CD4-positive, alpha-beta T cell (primary cell): ENCODE data around the gene VWA8. TPM values are rescaled to one million over a fixed set of nuclear protein-coding genes. Genes with fewer than 3 reads are reported as not detected.

Experiments used
- ATAC-seq: fragments of 200-7000 bp; cut with Tn5 transposase; one replicate; pipeline ENCODE4 v1.10.0; 2022; ENCODE audit warnings: mild to moderate bottlenecking; ENCODE audit not compliant: poor library complexity
- CTCF ChIA-PET: fragments of 350-600 bp; sonication (Branson Sonifier 250); formaldehyde crosslinking; loops from one replicate; lab custom pipeline; 2021; ENCODE audit warnings: antibody characterized with exemption, inconsistent platforms; lab: Charles Lee
- POLR2A ChIA-PET: fragments of 350-600 bp; sonication (Branson Sonifier 250); formaldehyde crosslinking; loops from one replicate; lab custom pipeline; 2021; ENCODE audit warnings: antibody characterized with exemption, inconsistent platforms; lab: Charles Lee
- DNase-seq, 14 experiments: peaks; one replicate each; pipeline ENCODE4 v3.0.0-alpha.2; 2013 to 2020; ENCODE audit warnings: mixed read lengths in 2 of 14
- H3K27ac ChIP-seq, 2 donors: one replicate each; pipeline versions ENCODE4 v1.5.1 to v1.7.0; 2013; ENCODE audit warnings: low read length in 2 of 2, low read depth in 1 of 2, mild to moderate bottlenecking in 1 of 2
- H3K27me3 ChIP-seq, 2 experiments: 1 replicate in 1 of 2; 2 replicates in 1 of 2; pipeline versions ENCODE4 v1.6.1 to v1.7.0; 2013; ENCODE audit warnings: low read length in 2 of 2, control low read depth in 1 of 2, mild to moderate bottlenecking in 1 of 2, moderate library complexity in 1 of 2; ENCODE audit not compliant: insufficient read depth in 2 of 2, control insufficient read depth in 1 of 2
- H3K36me3 ChIP-seq: one replicate; pipeline ENCODE4 v1.6.1; 2013; ENCODE audit warnings: low read length, control low read depth; ENCODE audit not compliant: insufficient read depth
- H3K4me1 ChIP-seq: one replicate; pipeline ENCODE4 v1.6.1; 2013; ENCODE audit warnings: low read length, control low read depth; ENCODE audit not compliant: insufficient read depth
- H3K4me3 ChIP-seq: one replicate; pipeline ENCODE4 v1.5.1; 2013; ENCODE audit warnings: mild to moderate bottlenecking, low read length, moderate library complexity
- H3K9me3 ChIP-seq, 2 experiments: 1 replicate in 1 of 2; 2 replicates in 1 of 2; pipeline versions ENCODE4 v1.6.1 to v1.7.0; 2013; ENCODE audit warnings: low read length in 2 of 2, mild to moderate bottlenecking in 2 of 2, control low read depth in 1 of 2, moderate library complexity in 1 of 2; ENCODE audit not compliant: control insufficient read depth in 1 of 2, insufficient read depth in 1 of 2
- H3K27ac Mint-ChIP-seq: one replicate; pipeline ENCODE4 v1.8.0; 2020; ENCODE audit warnings: mixed read lengths
- H3K27me3 Mint-ChIP-seq: one replicate; pipeline ENCODE4 v1.8.0; 2021; ENCODE audit warnings: mixed read lengths
- H3K36me3 Mint-ChIP-seq: one replicate; pipeline ENCODE4 v1.8.0; 2021; ENCODE audit warnings: low read depth, mixed read lengths
- H3K4me1 Mint-ChIP-seq: one replicate; pipeline ENCODE4 v1.8.0; 2021; ENCODE audit warnings: low read depth, mixed read lengths
- H3K4me3 Mint-ChIP-seq: one replicate; pipeline ENCODE4 v1.8.0; 2020; ENCODE audit warnings: mild to moderate bottlenecking, mixed read lengths
- H3K9me3 Mint-ChIP-seq: one replicate; pipeline ENCODE4 v1.8.0; 2020; ENCODE audit warnings: mixed read lengths
- CTCF ChIP-seq: fragments of 200-600 bp; IDR thresholded peaks from one replicate; pipeline ENCODE4 v1.8.0; 2022; ENCODE audit warnings: antibody characterized with exemption, mild to moderate bottlenecking
- intact Hi-C, 2 experiments: fragments of 100-400 bp; cut with DNase I in 1 of 2; cut with micrococcal nuclease in 1 of 2; formaldehyde crosslinking; loops; one replicate each; pipeline versions ENCODE4 v1.15.1 to v1.9.0; 2023 to 2025; cut with DNase I, micrococcal nuclease
- total RNA-seq, 174 experiments: library from RNA in 2 of 174; stranded (reverse) in 2 of 174; gene quantifications; one replicate each; pipeline ENCODE4 v1.2.3 and lab custom pipeline; 2021 to 2026

The VWA8 gene
- total RNA-seq, 2 experiments from 2014 or later: 18.7 to 19.0 TPM

- ChIA-PET POLR2A (no interaction called here), CTCF (no interaction called here)
- TF ChIP-seq CTCF: no peak
Observed at GRCh38 chr13:41633776-41634175, 327.1 kb downstream of the VWA8 start.

DNA sequence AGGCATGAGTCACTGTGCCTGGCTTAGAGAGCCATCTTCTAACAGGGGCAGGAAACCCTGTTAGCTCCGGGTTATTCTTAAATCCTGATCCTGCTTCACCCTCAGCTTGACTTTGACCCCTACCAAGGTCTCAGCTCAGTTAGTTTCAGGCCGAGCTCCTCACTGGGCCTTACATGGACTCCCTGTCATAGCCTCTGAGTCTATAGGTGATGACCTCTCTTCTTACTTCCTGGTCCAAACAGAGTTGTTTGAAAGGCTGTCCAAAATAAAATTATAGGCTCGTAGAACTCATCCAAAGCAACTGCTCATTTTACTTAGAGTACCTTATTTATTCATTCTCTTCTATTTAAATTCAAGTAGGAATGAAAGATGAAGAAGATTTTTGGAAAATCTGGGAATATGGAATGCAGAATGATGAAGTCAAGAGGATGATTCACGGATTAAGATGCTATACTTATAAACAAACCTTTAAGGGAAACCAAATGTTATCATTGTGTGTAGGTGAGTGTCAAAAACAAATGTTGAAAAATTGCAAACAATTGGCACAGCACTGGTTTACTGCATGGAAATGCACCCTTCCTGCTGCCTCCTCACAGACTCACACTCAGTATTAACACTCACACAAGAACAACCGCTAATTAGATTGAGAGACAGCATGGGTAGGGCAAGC is 329.5 kb downstream of the VWA8 start:
- Histone ChIP-seq H3K36me3 (no peaks in the 10 kb centered on the region), H3K4me1 (no peaks in the 10 kb centered on the region), H3K27ac (no peak overlapping the region), H3K4me3 (no peak overlapping the region), H3K27me3 (no peaks in the 10 kb centered on the region), H3K9me3 (no peaks in the 10 kb centered on the region)
- H3K4me3 Mint-ChIP-seq: no peak overlapping the region
- no peak for DNase-seq
- intact Hi-C loops: no loop called here
- TF ChIP-seq CTCF: no peak
- CTCF ChIA-PET: interaction anchor here (1.2 kb wide), 1 partner anchor 12 kb away, joined by 4 read pairs; no protein-coding TSS in a partner anchor
- H3K27ac Mint-ChIP-seq: no peak overlapping the region
- ATAC-seq: no peak
- no peaks in the 10 kb centered on the region for H3K4me1 Mint-ChIP-seq
- H3K9me3 Mint-ChIP-seq: no peaks in the 10 kb centered on the region
- POLR2A ChIA-PET: no interaction called here
- H3K36me3 Mint-ChIP-seq: peaks cover 38% of the 10 kb centered on the region
- no peaks in the 10 kb centered on the region for H3K27me3 Mint-ChIP-seq

More at GRCh38 chr13:41633776-41634175, 327.1 kb downstream of the VWA8 start:
- intact Hi-C loops: no loop called here
- Histone ChIP-seq H3K4me3 (no peak overlapping the region), H3K9me3 (no peaks in the 10 kb centered on the region), H3K4me1 (no peaks in the 10 kb centered on the region), H3K27ac (no peak overlapping the region), H3K27me3 (no peaks in the 10 kb centered on the region), H3K36me3 (peaks cover 3% of the 10 kb centered on the region)
- H3K4me1 Mint-ChIP-seq: no peaks in the 10 kb centered on the region
- no peaks in the 10 kb centered on the region for H3K9me3 Mint-ChIP-seq
- H3K36me3 Mint-ChIP-seq: peaks cover 33% of the 10 kb centered on the region
- no peak overlapping the region for H3K27ac Mint-ChIP-seq
- H3K4me3 Mint-ChIP-seq: no peak overlapping the region
- DNase-seq (no peak), ATAC-seq (no peak)
- H3K27me3 Mint-ChIP-seq: no peaks in the 10 kb centered on the region

GRCh38 chr13:41627425-41627824 is 333.5 kb downstream of the VWA8 start:
- Mint-ChIP-seq H3K27me3 (no peaks in the 10 kb centered on the region), H3K36me3 (peaks cover 33% of the 10 kb centered on the region), H3K4me1 (no peaks in the 10 kb centered on the region), H3K9me3 (no peaks in the 10 kb centered on the region), H3K27ac (no peak overlapping the region), H3K4me3 (no peak overlapping the region)
- intact Hi-C loops: no loop called here
- H3K27me3 ChIP-seq: no peaks in the 10 kb centered on the region
- ATAC-seq: no peak
- no peak for TF ChIP-seq CTCF
- H3K36me3 ChIP-seq: no peaks in the 10 kb centered on the region
- H3K9me3 ChIP-seq: no peaks in the 10 kb centered on the region
- ChIA-PET POLR2A (no interaction called here), CTCF (no interaction called here)
- no peak overlapping the region for H3K27ac ChIP-seq
- DNase-seq: no peak
- H3K4me1 ChIP-seq: no peaks in the 10 kb centered on the region
- H3K4me3 ChIP-seq: no peak overlapping the region
